ENCODE data around the gene CNOT8. TPM values are rescaled to one million over a fixed set of nuclear protein-coding genes. Genes with fewer than 3 reads are reported as not detected.
"Not testable (repeated sequence)": the region's sequence is repeated elsewhere in the genome, so short reads cannot be mapped to it uniquely, and the experiment has no call there.

The CNOT8 gene
- polyA plus RNA-seq, 1 of the 3 experiments (the other 2 are of a cell fraction) = 45.3 TPM

- Histone ChIP-seq H3K27me3 (ENCODE audit: insufficient read depth) (no peaks in the 10 kb centered on the region), H3K4me1 (ENCODE audit: control insufficient read depth in 1 of 2, insufficient read depth in 2 of 2, low read depth in 1 of 2, low read length in 1 of 2) (no peaks in the 10 kb centered on the region), H2AFZ (ENCODE audit: low read depth) (no peak overlapping the region), H3K9me2 (no peaks in the 10 kb centered on the region), H3K9ac (no peak overlapping the region), H3K4me2 (no peak overlapping the region), H3K36me3 (replicated peaks in 1 of 2; ENCODE audit: control insufficient read depth in 1 of 2, insufficient read depth in 2 of 2, low read length in 1 of 2) (peaks cover 79 to 84% of the 10 kb centered on the region in 2 experiments), H4K20me1 (ENCODE audit: insufficient read depth) (no peaks in the 10 kb centered on the region), H3K4me3 (ENCODE audit: low read depth in 2 of 2, low read length in 1 of 2) (no peak overlapping the region), H3K79me2 (ENCODE audit: insufficient read depth) (no peaks in the 10 kb centered on the region; the same call in 1 of the 2 replicates), H3F3A (replicated peaks; ENCODE audit: insufficient read depth) (no peaks in the 10 kb centered on the region), H3K27ac (ENCODE audit: low read depth in 2 of 2, low read length in 1 of 2) (no peak overlapping the region), H3K9me3 (no peaks in the 10 kb centered on the region)
- CTCF ChIA-PET = interaction anchor here (3.7 kb wide), 1 partner anchor 251 kb away, joined by 14 read pairs; no protein-coding TSS in a partner anchor
- WGBS (ENCODE audit: low lambda C conversion rate) = 98% methylated on average over 2 of the region's 2 CpGs
- no peak for DNase-seq
- POLR2A ChIA-PET = no interaction called here
- TF ChIP-seq TCF12 (IDR thresholded peaks at IDR 0.05) (peak; percentile 26), ZBTB33 (IDR thresholded peaks at IDR 0.05; ENCODE audit: borderline replicate concordance, low read depth) (no peak)
Observed at GRCh38 chr5:154901276-154901675, 42.8 kb downstream of the CNOT8 start.

- Histone ChIP-seq H2AFZ (ENCODE audit: low read depth) (no peak overlapping the region), H3K9me3 (no peaks in the 10 kb centered on the region), H3K4me2 (no peak overlapping the region), H3K4me3 (ENCODE audit: low read depth in 2 of 2, low read length in 1 of 2) (no peak overlapping the region), H3K27me3 (ENCODE audit: insufficient read depth) (no peaks in the 10 kb centered on the region), H4K20me1 (ENCODE audit: insufficient read depth) (no peaks in the 10 kb centered on the region), H3K36me3 (replicated peaks in 1 of 2; ENCODE audit: control insufficient read depth in 1 of 2, insufficient read depth in 2 of 2, low read length in 1 of 2) (peaks cover 79 to 81% of the 10 kb centered on the region in 2 experiments), H3K9me2 (no peaks in the 10 kb centered on the region), H3F3A (replicated peaks; ENCODE audit: insufficient read depth) (no peaks in the 10 kb centered on the region), H3K4me1 (ENCODE audit: control insufficient read depth in 1 of 2, insufficient read depth in 2 of 2, low read depth in 1 of 2, low read length in 1 of 2) (no peaks in the 10 kb centered on the region), H3K79me2 (ENCODE audit: insufficient read depth) (no peaks in the 10 kb centered on the region; the same call in 1 of the 2 replicates), H3K9ac (no peak overlapping the region), H3K27ac (ENCODE audit: low read depth in 2 of 2, low read length in 1 of 2) (no peak overlapping the region)
- ChIA-PET CTCF (interaction anchor here (1.1 to 3.7 kb wide), 2 partner anchors 251 to 480 kb away, joined by 3 to 14 read pairs; no protein-coding TSS in a partner anchor), POLR2A (no interaction called here)
- WGBS (ENCODE audit: low lambda C conversion rate) = 97% methylated on average over 6 of the region's 6 CpGs
- DNase-seq = no peak
- TF ChIP-seq MXI1 (IDR thresholded peaks at IDR 0.05; ENCODE audit: low read depth, low read length) (no peak), CHD2 (IDR thresholded peaks at IDR 0.05; ENCODE audit: low read length, partially characterized antibody) (no peak)
Observed at GRCh38 chr5:154901913-154902312, 43.5 kb downstream of the CNOT8 start.

- H3F3A ChIP-seq (replicated peaks; ENCODE audit: insufficient read depth); POLR2A ChIA-PET; H3K27ac ChIP-seq (ENCODE audit: low read depth in 2 of 2, low read length in 1 of 2); H3K79me2 ChIP-seq (ENCODE audit: insufficient read depth); CTCF ChIA-PET; DNase-seq; H2AFZ ChIP-seq (ENCODE audit: low read depth); H3K9me2 ChIP-seq; H3K4me3 ChIP-seq (ENCODE audit: low read depth in 2 of 2, low read length in 1 of 2); H3K9ac ChIP-seq; H3K4me1 ChIP-seq (ENCODE audit: control insufficient read depth in 1 of 2, insufficient read depth in 2 of 2, low read depth in 1 of 2, low read length in 1 of 2); H4K20me1 ChIP-seq (ENCODE audit: insufficient read depth); H3K27me3 ChIP-seq (ENCODE audit: insufficient read depth); H3K4me2 ChIP-seq; H3K9me3 ChIP-seq: not testable (repeated sequence)
- H3K36me3 ChIP-seq (replicated peaks in 1 of 2; ENCODE audit: control insufficient read depth in 1 of 2, insufficient read depth in 2 of 2, low read length in 1 of 2) = peaks cover 58 to 64% of the 10 kb centered on the region in 2 experiments
- 96% methylated on average over 7 of the region's 7 CpGs for WGBS (ENCODE audit: low lambda C conversion rate)
Observed at GRCh38 chr5:154905601-154906000, 47.2 kb downstream of the CNOT8 start.
